HepG2 (cell line): ENCODE measurements around the gene HDAC5. TPM values are rescaled to one million over a fixed set of nuclear protein-coding genes. Genes with fewer than 3 reads are reported as not detected.

Experiments used
- DR1 ChIP-seq: sonication (generic); formaldehyde crosslinking; IDR thresholded peaks from 2 replicates; pipeline ENCODE4 v1.8.0; 2021; ENCODE audit warnings: mild to moderate bottlenecking, missing genetic modification reagents, inconsistent platforms
- ELF3 ChIP-seq: IDR thresholded peaks from 2 replicates; pipeline ENCODE4 v1.6.1; 2016; ENCODE audit warnings: missing genetic modification reagents, missing compliant biosample characterization
- ERF ChIP-seq: IDR thresholded peaks from 2 replicates; pipeline ENCODE4 v1.6.1; 2018; ENCODE audit warnings: missing biosample characterization, missing genetic modification reagents
- FOXO1 ChIP-seq: sonication (generic); formaldehyde crosslinking; IDR thresholded peaks from 2 replicates; pipeline ENCODE4 v1.4.0; 2020; ENCODE audit warnings: missing genetic modification reagents
- HNRNPLL ChIP-seq: fragments of 200-400 bp; formaldehyde crosslinking; IDR thresholded peaks from 2 replicates; pipeline ENCODE4 v1.6.1; 2017; ENCODE audit warnings: mild to moderate bottlenecking, low read depth, low read length; ENCODE audit not compliant: poor library complexity, severe bottlenecking
- KLF6 ChIP-seq: IDR thresholded peaks from 2 replicates; pipeline ENCODE4 v1.8.0; 2016; ENCODE audit warnings: missing biosample characterization, missing genetic modification reagents
- PITX1 ChIP-seq: sonication (generic); formaldehyde crosslinking; IDR thresholded peaks from 2 replicates; pipeline ENCODE4 v1.5.1; 2020; ENCODE audit warnings: mild to moderate bottlenecking, missing genetic modification reagents
- SAP130 ChIP-seq: IDR thresholded peaks from 2 replicates; pipeline ENCODE4 v1.6.1; 2016; ENCODE audit warnings: low read depth
- ZKSCAN8 ChIP-seq: IDR thresholded peaks from 2 replicates; pipeline ENCODE4 v1.6.1; 2016; ENCODE audit warnings: borderline replicate concordance, missing genetic modification reagents, missing compliant biosample characterization
- ZNF17 ChIP-seq: sonication (generic); formaldehyde crosslinking; IDR thresholded peaks from 2 replicates; pipeline ENCODE4 v1.5.0; 2020; ENCODE audit warnings: mild to moderate bottlenecking, missing genetic modification reagents
- ZNF232 ChIP-seq: sonication (generic); formaldehyde crosslinking; IDR thresholded peaks from 2 replicates; pipeline ENCODE4 v1.4.0; 2020; ENCODE audit warnings: missing genetic modification reagents, borderline replicate concordance
- ZNF501 ChIP-seq: sonication (generic); formaldehyde crosslinking; IDR thresholded peaks from 2 replicates; pipeline ENCODE4 v1.5.1; 2020; ENCODE audit warnings: mild to moderate bottlenecking, moderate library complexity, missing genetic modification reagents
- ZSCAN5A ChIP-seq: sonication (generic); formaldehyde crosslinking; IDR thresholded peaks from 2 replicates; pipeline ENCODE4 v1.8.0; 2022; ENCODE audit warnings: mild to moderate bottlenecking, missing genetic modification reagents, borderline replicate concordance
- polyA plus RNA-seq, 8 experiments: library from polyadenylated mRNA; depleted of rRNA in 3 of 8; stranded (reverse) in 7 of 8; unstranded in 1 of 8; fragments of >200 nt; fragmentation: Illumina TruSeq in 4 of 8; extraction: Trizol in 4 of 8; gene quantifications; 2 replicates each; pipeline versions ENCODE4 v1.2.1 to v1.2.3, GENCODE V29; 2011 to 2016; ENCODE audit warnings: low read depth in 4 of 8, missing spikeins in 1 of 8, mixed read lengths in 1 of 8; ENCODE audit not compliant: insufficient read depth in 1 of 8
- total RNA-seq, 5 experiments: library from RNA; depleted of rRNA; stranded (reverse); fragments of >200 nt; fragmentation: Illumina TruSeq; extraction: Trizol; gene quantifications; 2 replicates each; pipeline ENCODE4 v1.2.3, GENCODE V29; 2016; ENCODE audit warnings: low read depth in 1 of 5
- TF ChIP-seq, protein P1 (sequence below): IDR thresholded peaks from 2 replicates; pipeline ENCODE4 v1.6.1; 2016; ENCODE audit warnings: missing compliant biosample characterization, missing genetic modification reagents, borderline replicate concordance
- TF ChIP-seq, protein P2 (sequence below): sonication (generic); formaldehyde crosslinking; IDR thresholded peaks from 2 replicates; pipeline ENCODE4 v1.4.0; 2020; ENCODE audit warnings: missing genetic modification reagents
- TF ChIP-seq, protein P3 (sequence below): sonication (generic); formaldehyde crosslinking; IDR thresholded peaks from 2 replicates; pipeline ENCODE4 v1.4.0; 2020; ENCODE audit warnings: missing genetic modification reagents, borderline replicate concordance

The HDAC5 gene
- total and polyA plus RNA-seq, 2 of the 13 experiments (the other 11 are each of a cell fraction or from before 2014, with no cell fraction given) = 46.4 to 85.4 TPM

- TF ChIP-seq ELF3 (CRISPR knock-in tag) (0 out of 2 replicates have a peak, but pooled peaks have one; percentile 29), KLF6 (0 out of 2 replicates have a peak, but pooled peaks have one; percentile 29), HNRNPLL (peak; percentile 55), ZSCAN5A (peak; percentile 76; the same call in 1 of the 2 replicates), ERF (CRISPR knock-in tag) (0 out of 2 replicates have a peak, but pooled peaks have one; percentile 43), SAP130 (peak; percentile 87; the same call in 1 of the 2 replicates), DR1 (CRISPR knock-in tag) (no peak), ZNF17 (no peak), ZNF232 (CRISPR knock-in tag) (peak; percentile 71; the same call in 1 of the 2 replicates), ZNF501 (CRISPR knock-in tag) (peak; percentile 67; the same call in 1 of the 2 replicates), FOXO1 (peak; percentile 55; the same call in 1 of the 2 replicates), ZKSCAN8 (CRISPR knock-in tag) (no peak), PITX1 (CRISPR knock-in tag) (peak; percentile 39; the same call in 1 of the 2 replicates)
- TF ChIP-seq, protein P1, sequence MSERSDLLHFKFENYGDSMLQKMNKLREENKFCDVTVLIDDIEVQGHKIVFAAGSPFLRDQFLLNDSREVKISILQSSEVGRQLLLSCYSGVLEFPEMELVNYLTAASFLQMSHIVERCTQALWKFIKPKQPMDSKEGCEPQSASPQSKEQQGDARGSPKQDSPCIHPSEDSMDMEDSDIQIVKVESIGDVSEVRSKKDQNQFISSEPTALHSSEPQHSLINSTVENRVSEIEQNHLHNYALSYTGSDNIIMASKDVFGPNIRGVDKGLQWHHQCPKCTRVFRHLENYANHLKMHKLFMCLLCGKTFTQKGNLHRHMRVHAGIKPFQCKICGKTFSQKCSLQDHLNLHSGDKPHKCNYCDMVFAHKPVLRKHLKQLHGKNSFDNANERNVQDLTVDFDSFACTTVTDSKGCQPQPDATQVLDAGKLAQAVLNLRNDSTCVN (CRISPR knock-in tag) = peak; percentile 59; the same call in 1 of the 2 replicates
- TF ChIP-seq, protein P2, sequence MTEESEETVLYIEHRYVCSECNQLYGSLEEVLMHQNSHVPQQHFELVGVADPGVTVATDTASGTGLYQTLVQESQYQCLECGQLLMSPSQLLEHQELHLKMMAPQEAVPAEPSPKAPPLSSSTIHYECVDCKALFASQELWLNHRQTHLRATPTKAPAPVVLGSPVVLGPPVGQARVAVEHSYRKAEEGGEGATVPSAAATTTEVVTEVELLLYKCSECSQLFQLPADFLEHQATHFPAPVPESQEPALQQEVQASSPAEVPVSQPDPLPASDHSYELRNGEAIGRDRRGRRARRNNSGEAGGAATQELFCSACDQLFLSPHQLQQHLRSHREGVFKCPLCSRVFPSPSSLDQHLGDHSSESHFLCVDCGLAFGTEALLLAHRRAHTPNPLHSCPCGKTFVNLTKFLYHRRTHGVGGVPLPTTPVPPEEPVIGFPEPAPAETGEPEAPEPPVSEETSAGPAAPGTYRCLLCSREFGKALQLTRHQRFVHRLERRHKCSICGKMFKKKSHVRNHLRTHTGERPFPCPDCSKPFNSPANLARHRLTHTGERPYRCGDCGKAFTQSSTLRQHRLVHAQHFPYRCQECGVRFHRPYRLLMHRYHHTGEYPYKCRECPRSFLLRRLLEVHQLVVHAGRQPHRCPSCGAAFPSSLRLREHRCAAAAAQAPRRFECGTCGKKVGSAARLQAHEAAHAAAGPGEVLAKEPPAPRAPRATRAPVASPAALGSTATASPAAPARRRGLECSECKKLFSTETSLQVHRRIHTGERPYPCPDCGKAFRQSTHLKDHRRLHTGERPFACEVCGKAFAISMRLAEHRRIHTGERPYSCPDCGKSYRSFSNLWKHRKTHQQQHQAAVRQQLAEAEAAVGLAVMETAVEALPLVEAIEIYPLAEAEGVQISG (CRISPR knock-in tag) = 0 out of 2 replicates have a peak, but pooled peaks have one; percentile 21
- TF ChIP-seq, protein P3, sequence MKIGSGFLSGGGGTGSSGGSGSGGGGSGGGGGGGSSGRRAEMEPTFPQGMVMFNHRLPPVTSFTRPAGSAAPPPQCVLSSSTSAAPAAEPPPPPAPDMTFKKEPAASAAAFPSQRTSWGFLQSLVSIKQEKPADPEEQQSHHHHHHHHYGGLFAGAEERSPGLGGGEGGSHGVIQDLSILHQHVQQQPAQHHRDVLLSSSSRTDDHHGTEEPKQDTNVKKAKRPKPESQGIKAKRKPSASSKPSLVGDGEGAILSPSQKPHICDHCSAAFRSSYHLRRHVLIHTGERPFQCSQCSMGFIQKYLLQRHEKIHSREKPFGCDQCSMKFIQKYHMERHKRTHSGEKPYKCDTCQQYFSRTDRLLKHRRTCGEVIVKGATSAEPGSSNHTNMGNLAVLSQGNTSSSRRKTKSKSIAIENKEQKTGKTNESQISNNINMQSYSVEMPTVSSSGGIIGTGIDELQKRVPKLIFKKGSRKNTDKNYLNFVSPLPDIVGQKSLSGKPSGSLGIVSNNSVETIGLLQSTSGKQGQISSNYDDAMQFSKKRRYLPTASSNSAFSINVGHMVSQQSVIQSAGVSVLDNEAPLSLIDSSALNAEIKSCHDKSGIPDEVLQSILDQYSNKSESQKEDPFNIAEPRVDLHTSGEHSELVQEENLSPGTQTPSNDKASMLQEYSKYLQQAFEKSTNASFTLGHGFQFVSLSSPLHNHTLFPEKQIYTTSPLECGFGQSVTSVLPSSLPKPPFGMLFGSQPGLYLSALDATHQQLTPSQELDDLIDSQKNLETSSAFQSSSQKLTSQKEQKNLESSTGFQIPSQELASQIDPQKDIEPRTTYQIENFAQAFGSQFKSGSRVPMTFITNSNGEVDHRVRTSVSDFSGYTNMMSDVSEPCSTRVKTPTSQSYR = 0 out of 2 replicates have a peak, but pooled peaks have one; percentile 59
These were observed 14.7 kb upstream of the HDAC5 start (continued) for GRCh38 chr17:44137891-44138709.
